ENCODE results near the gene NINJ1.
A peak's percentile ranks its signal among the peaks of the same experiment; 100 is the strongest.

The NINJ1 gene

GRCh38 chr9:93083592-93084470, 50.2 kb downstream of the NINJ1 start:
- no peak for DNase-seq (ENCODE audit: low read depth)
- TF ChIP-seq, protein P1, sequence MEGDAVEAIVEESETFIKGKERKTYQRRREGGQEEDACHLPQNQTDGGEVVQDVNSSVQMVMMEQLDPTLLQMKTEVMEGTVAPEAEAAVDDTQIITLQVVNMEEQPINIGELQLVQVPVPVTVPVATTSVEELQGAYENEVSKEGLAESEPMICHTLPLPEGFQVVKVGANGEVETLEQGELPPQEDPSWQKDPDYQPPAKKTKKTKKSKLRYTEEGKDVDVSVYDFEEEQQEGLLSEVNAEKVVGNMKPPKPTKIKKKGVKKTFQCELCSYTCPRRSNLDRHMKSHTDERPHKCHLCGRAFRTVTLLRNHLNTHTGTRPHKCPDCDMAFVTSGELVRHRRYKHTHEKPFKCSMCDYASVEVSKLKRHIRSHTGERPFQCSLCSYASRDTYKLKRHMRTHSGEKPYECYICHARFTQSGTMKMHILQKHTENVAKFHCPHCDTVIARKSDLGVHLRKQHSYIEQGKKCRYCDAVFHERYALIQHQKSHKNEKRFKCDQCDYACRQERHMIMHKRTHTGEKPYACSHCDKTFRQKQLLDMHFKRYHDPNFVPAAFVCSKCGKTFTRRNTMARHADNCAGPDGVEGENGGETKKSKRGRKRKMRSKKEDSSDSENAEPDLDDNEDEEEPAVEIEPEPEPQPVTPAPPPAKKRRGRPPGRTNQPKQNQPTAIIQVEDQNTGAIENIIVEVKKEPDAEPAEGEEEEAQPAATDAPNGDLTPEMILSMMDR (conservative IDR thresholded peaks at IDR 0.05; ENCODE audit: low read depth, low read length): no peak

DNA sequence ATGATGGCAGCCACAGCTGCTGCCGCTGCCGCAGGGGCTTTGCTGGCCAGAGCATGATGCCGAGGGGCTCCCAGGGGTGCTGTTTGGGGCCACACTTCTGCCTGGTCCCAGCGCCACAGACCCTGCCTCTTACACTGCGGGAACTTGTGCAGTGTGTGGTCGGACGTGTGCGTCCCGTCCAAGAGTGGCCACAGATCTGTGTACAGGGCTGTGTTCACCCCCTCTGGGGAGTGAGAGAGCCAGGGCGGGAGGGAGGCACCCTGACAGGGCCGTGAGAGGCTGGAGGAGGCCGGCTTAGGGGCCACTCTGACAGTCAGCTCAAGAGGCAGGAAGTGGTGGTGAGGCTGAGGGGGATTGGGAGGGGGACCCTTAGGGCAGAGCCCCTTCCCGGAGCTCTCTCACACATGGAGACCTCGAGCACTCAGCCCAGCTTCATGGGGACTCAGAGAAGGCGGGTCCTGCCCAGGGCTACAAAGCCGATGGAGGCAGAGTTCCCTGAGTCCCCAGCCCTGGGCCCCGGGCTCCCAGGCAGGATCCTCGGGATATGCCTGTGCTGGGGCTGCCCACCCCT, 51.1 kb downstream of the NINJ1 start:
- DNase-seq (ENCODE audit: low read depth): no peak
- TF ChIP-seq, protein P1 (conservative IDR thresholded peaks at IDR 0.05; ENCODE audit: low read depth, low read length): no peak

More at GRCh38 chr9:93083592-93084470, 50.2 kb downstream of the NINJ1 start:
- no peak overlapping the region for H3K4me3 ChIP-seq (ENCODE audit: low read depth, low read length)

GRCh38 chr9:93081931-93082330, 52.1 kb downstream of the NINJ1 start:
- DNase-seq (ENCODE audit: low read depth): peak; percentile 57
- no peak overlapping the region for H3K4me3 ChIP-seq (ENCODE audit: low read depth, low read length)
- TF ChIP-seq, protein P1 (conservative IDR thresholded peaks at IDR 0.05; ENCODE audit: low read depth, low read length): no peak

More for the DNA sequence above, 51.1 kb downstream of the NINJ1 start:
- H3K4me3 ChIP-seq (ENCODE audit: low read depth, low read length): no peak overlapping the region

- peak; percentile 33 for DNase-seq (ENCODE audit: low read depth)
- H3K4me3 ChIP-seq (ENCODE audit: low read depth, low read length): no peak overlapping the region
- TF ChIP-seq, protein P1 (conservative IDR thresholded peaks at IDR 0.05; ENCODE audit: low read depth, low read length): no peak
These were observed 52.9 kb downstream of the NINJ1 start for GRCh38 chr9:93081081-93081529.

GRCh38 chr9:93080406-93080805, 53.6 kb downstream of the NINJ1 start:
- TF ChIP-seq, protein P1 (conservative IDR thresholded peaks at IDR 0.05; ENCODE audit: low read depth, low read length): no peak
- H3K4me3 ChIP-seq (ENCODE audit: low read depth, low read length): no peak overlapping the region
- DNase-seq (ENCODE audit: low read depth): no peak

GRCh38 chr9:93079371-93079770, 54.7 kb downstream of the NINJ1 start:
- TF ChIP-seq, protein P1 (conservative IDR thresholded peaks at IDR 0.05; ENCODE audit: low read depth, low read length): no peak
- no peak overlapping the region for H3K4me3 ChIP-seq (ENCODE audit: low read depth, low read length)
- no peak for DNase-seq (ENCODE audit: low read depth)

Measured in choroid plexus epithelial cell (primary cell).